IMR-90 (cell line): Measurements from ENCODE around the gene FUT7. TPM values are rescaled to one million over a fixed set of nuclear protein-coding genes. Genes with fewer than 3 reads are reported as not detected.
A peak's percentile ranks its signal among the peaks of the same experiment; 100 is the strongest.

Experiments
- ATAC-seq: fragments of 200-7000 bp; cut with Tn5 transposase; 2 replicates; pipeline ENCODE4 v1.9.1; 2020; ENCODE audit warnings: low read depth, mild to moderate bottlenecking, moderate library complexity
- BruUV-seq: library from RNA; stranded (reverse); fragments of 400-500 nt; replicated peaks from 2 replicates; lab custom pipeline; 2021; lab: Mats Ljungman, UMichigan
- CTCF ChIA-PET: fragments of 300-600 bp; formaldehyde crosslinking; extraction: SDS; loops from one replicate; lab custom pipeline; 2021; ENCODE audit warnings: antibody characterized with exemption; lab: Yijun Ruan, JAX
- POLR2A ChIA-PET: fragments of 300-600 bp; sonication (Branson Sonifier 250); formaldehyde crosslinking; loops from one replicate; lab custom pipeline; 2022; ENCODE audit warnings: antibody characterized with exemption; ENCODE audit not compliant: unreplicated experiment; lab: Charles Lee
- DNase-seq: peaks from one replicate; pipeline ENCODE4 v3.0.0; 2013
- H2AFZ ChIP-seq: replicated peaks from 2 replicates; pipeline ENCODE3; 2013; ENCODE audit warnings: low read length, mild to moderate bottlenecking; ENCODE audit not compliant: poor library complexity
- H2AK5ac ChIP-seq: 2 replicates; pipeline ENCODE4 v1.6.1; 2013; ENCODE audit warnings: low read depth, low read length, inconsistent platforms
- H2AK9ac ChIP-seq: replicated peaks from 2 replicates; pipeline ENCODE3; 2013; ENCODE audit warnings: mild to moderate bottlenecking, low read depth, low read length, moderate library complexity; ENCODE audit not compliant: poor library complexity
- H2BK120ac ChIP-seq: 2 replicates; pipeline ENCODE4 v1.6.1; 2013; ENCODE audit warnings: low read depth, low read length, inconsistent platforms
- H2BK15ac ChIP-seq: 3 replicates; pipeline ENCODE4 v1.6.1; 2013; ENCODE audit warnings: low read depth, low read length, inconsistent platforms
- H2BK20ac ChIP-seq: 2 replicates; pipeline ENCODE4 v1.6.1; 2013; ENCODE audit warnings: low read depth, mild to moderate bottlenecking, inconsistent platforms, low read length, moderate library complexity
- H2BK5ac ChIP-seq: 2 replicates; pipeline ENCODE4 v1.6.1; 2013; ENCODE audit warnings: mild to moderate bottlenecking, low read depth, low read length, inconsistent platforms; ENCODE audit not compliant: poor library complexity, severe bottlenecking
- H3K14ac ChIP-seq: replicated peaks from 2 replicates; pipeline ENCODE4 v1.6.1; 2013; ENCODE audit warnings: low read depth, low read length, inconsistent platforms
- H3K18ac ChIP-seq: 2 replicates; pipeline ENCODE4 v1.6.1; 2013; ENCODE audit warnings: low read depth, low read length, control low read depth
- H3K23ac ChIP-seq: 2 replicates; pipeline ENCODE4 v1.6.1; 2013; ENCODE audit warnings: low read depth, low read length, inconsistent platforms
- H3K27ac ChIP-seq: 2 replicates; pipeline ENCODE4 v1.5.1; 2013; ENCODE audit warnings: mild to moderate bottlenecking, control low read depth, low read length; ENCODE audit not compliant: insufficient read depth
- H3K27me3 ChIP-seq: 2 replicates; pipeline ENCODE4 v1.6.1; 2013; ENCODE audit warnings: low read length; ENCODE audit not compliant: control insufficient read depth, insufficient read depth
- H3K36me3 ChIP-seq: 2 replicates; pipeline ENCODE4 v1.6.1; 2013; ENCODE audit warnings: low read length, mixed read lengths; ENCODE audit not compliant: control insufficient read depth, insufficient read depth
- H3K4ac ChIP-seq: 2 replicates; pipeline ENCODE4 v1.6.1; 2013; ENCODE audit warnings: low read depth, low read length, inconsistent platforms
- H3K4me1 ChIP-seq: 2 replicates; pipeline ENCODE4 v1.6.1; 2013; ENCODE audit warnings: low read length, mixed read lengths; ENCODE audit not compliant: control insufficient read depth, insufficient read depth
- H3K4me2 ChIP-seq: 2 replicates; pipeline ENCODE4 v1.6.1; 2013; ENCODE audit warnings: low read depth, mild to moderate bottlenecking, control low read depth, low read length, moderate library complexity
- H3K4me3 ChIP-seq: 2 replicates; pipeline ENCODE4 v1.5.1; 2013; ENCODE audit warnings: low read depth, mild to moderate bottlenecking, control low read depth, low read length, moderate library complexity; ENCODE audit not compliant: insufficient read depth
- H3K56ac ChIP-seq: 2 replicates; pipeline ENCODE4 v1.6.1; 2013; ENCODE audit warnings: low read length, inconsistent platforms; ENCODE audit not compliant: insufficient read depth; ENCODE audit errors: extremely low read depth
- H3K79me1 ChIP-seq, 2 experiments: 2 replicates each; pipeline ENCODE4 v1.6.1; 2013; ENCODE audit warnings: low read length in 2 of 2, inconsistent platforms in 1 of 2, low read depth in 1 of 2
- H3K9ac ChIP-seq: 2 replicates; pipeline ENCODE4 v1.6.1; 2013; ENCODE audit warnings: low read depth, low read length, control low read depth
- H3K9me1 ChIP-seq: 2 replicates; pipeline ENCODE4 v1.6.1; 2013; ENCODE audit warnings: low read length, inconsistent platforms; ENCODE audit not compliant: insufficient read depth
- H3K9me3 ChIP-seq: 2 replicates; pipeline ENCODE4 v1.6.1; 2013; ENCODE audit warnings: low read length; ENCODE audit not compliant: control insufficient read depth, insufficient read depth
- H4K20me1 ChIP-seq: 2 replicates; pipeline ENCODE4 v1.6.1; 2013; ENCODE audit warnings: low read length, inconsistent platforms; ENCODE audit not compliant: insufficient read depth
- H4K5ac ChIP-seq: 2 replicates; pipeline ENCODE4 v1.6.1; 2013; ENCODE audit warnings: mild to moderate bottlenecking, low read depth, low read length, control low read depth
- H4K8ac ChIP-seq, 2 experiments: 2 replicates each; pipeline ENCODE4 v1.6.1; 2013; ENCODE audit warnings: low read depth in 2 of 2, low read length in 2 of 2, control low read depth in 1 of 2, inconsistent platforms in 1 of 2
- H4K91ac ChIP-seq: 2 replicates; pipeline ENCODE4 v1.6.1; 2013; ENCODE audit warnings: low read depth, low read length, inconsistent platforms; ENCODE audit not compliant: insufficient read depth
- CHD1 ChIP-seq: IDR thresholded peaks from 2 replicates; pipeline ENCODE4 v1.6.1; 2012; ENCODE audit warnings: low read depth, low read length, improper control_type of control experiment
- FOS ChIP-seq: fragments of 150-350 bp; IDR thresholded peaks from 2 replicates; pipeline ENCODE4 v1.6.1; 2016; ENCODE audit warnings: low read depth, low read length
- MAFK ChIP-seq: IDR thresholded peaks from 2 replicates; pipeline ENCODE4 v1.6.1; 2012; ENCODE audit warnings: low read depth, low read length, improper control_type of control experiment
- MAZ ChIP-seq: IDR thresholded peaks from 2 replicates; pipeline ENCODE4 v1.6.1; 2012; ENCODE audit warnings: low read depth, mild to moderate bottlenecking, low read length, improper control_type of control experiment, moderate library complexity, borderline replicate concordance
- MXI1 ChIP-seq: IDR thresholded peaks from 2 replicates; pipeline ENCODE4 v1.6.1; 2012; ENCODE audit warnings: low read depth, mild to moderate bottlenecking, low read length, moderate library complexity, borderline replicate concordance
- NFE2L2 ChIP-seq: fragments of 150-350 bp; IDR thresholded peaks from 2 replicates; pipeline ENCODE4 v1.6.1; 2016; ENCODE audit warnings: low read depth, mild to moderate bottlenecking, low read length
- RFX5 ChIP-seq: IDR thresholded peaks from 2 replicates; pipeline ENCODE4 v1.8.0; 2012; ENCODE audit warnings: low read depth, mild to moderate bottlenecking, low read length, moderate library complexity
- SMC3 ChIP-seq: fragments of 150-350 bp; IDR thresholded peaks from 2 replicates; pipeline ENCODE4 v1.6.1; 2016; ENCODE audit warnings: low read depth, mild to moderate bottlenecking, antibody characterized with exemption, low read length, moderate library complexity
- WGBS, 2 experiments: methylation state at CpG; one replicate each; pipeline versions ENCODE4 v1.1.5 to v1.1.7; 2013; ENCODE audit warnings: missing lambda C conversion rate in 2 of 2; ENCODE audit not compliant: insufficient read length in 1 of 2; ENCODE audit errors: extremely low coverage in 2 of 2; 5-methylcytosine and 5-hydroxymethylcytosine counted together
- dilution Hi-C: fragments of 300-500 bp; cut with HindIII; formaldehyde crosslinking; loops from one replicate; pipeline ENCODE4 v1.14.3; 2018; ENCODE audit warnings: low sequenced_read_pairs; ENCODE audit not compliant: unreplicated experiment
- in situ Hi-C: fragments of 300-500 bp; cut with MboI; formaldehyde crosslinking; loops from 3 replicates; pipeline ENCODE4 v1.14.3; 2019; ENCODE audit warnings: low sequenced_read_pairs, inconsistent platforms, mixed read lengths
- intact Hi-C: fragments of 100-400 bp; cut with micrococcal nuclease; formaldehyde crosslinking; loops from 2 replicates; pipeline ENCODE4 v1.10.0; 2022
- polyA plus RNA-seq, 3 experiments: library from polyadenylated mRNA; depleted of rRNA; stranded (reverse); fragments of >200 nt; gene quantifications; 2 replicates each; pipeline ENCODE4 v1.2.3, GENCODE V29; 2012; ENCODE audit warnings: low replicate concordance in 1 of 3
- total RNA-seq: library from RNA; depleted of rRNA; stranded (reverse); fragments of >200 nt; gene quantifications from 2 replicates; pipeline ENCODE4 v1.2.3, GENCODE V29; 2012
- TF ChIP-seq, protein P1 (sequence below): fragments of 150-350 bp; IDR thresholded peaks from 2 replicates; pipeline ENCODE4 v1.6.1; 2017; ENCODE audit warnings: mild to moderate bottlenecking, antibody characterized with exemption, low read length, low read depth
- TF ChIP-seq, protein P2 (sequence below): fragments of 150-350 bp; IDR thresholded peaks from 2 replicates; pipeline ENCODE4 v1.6.1; 2016; ENCODE audit warnings: low read depth, mild to moderate bottlenecking, low read length, moderate library complexity, borderline replicate concordance

Gene FUT7
- total and polyA plus RNA-seq, 2 of the 4 experiments (the other 2 are of a cell fraction) = not detected

DNA sequence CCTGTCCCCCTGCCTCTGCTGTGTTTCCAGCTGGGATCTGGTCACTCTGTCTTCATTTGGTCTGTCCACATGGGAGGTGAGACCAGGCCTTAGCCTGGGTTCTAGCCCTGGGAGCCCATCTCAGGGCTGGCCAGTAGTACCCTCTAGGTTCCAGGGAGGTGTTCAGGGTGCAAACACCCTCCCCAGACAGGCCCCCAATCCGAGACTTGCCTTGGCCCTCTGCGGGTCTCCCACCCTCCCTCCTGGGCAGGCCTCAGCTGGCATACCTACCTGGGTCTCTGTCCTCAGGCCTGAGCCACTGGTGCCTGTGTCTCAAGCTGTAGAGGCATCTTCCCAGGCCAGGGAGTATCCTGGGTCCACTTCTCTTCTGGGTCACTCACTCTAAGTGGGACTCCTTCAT is 39.4 kb upstream of the FUT7 start:
- Histone ChIP-seq H3K79me1 (peaks cover 2 to 11% of the 10 kb centered on the region in 2 experiments), H3K14ac (no peak overlapping the region), H3K9me3 (no peaks in the 10 kb centered on the region), H3K4me1 (peaks cover 3% of the 10 kb centered on the region; the same call in 1 of the 2 replicates), H2BK5ac (no peak overlapping the region), H3K56ac (no peak overlapping the region), H2AK5ac (peak overlapping the region; percentile 70; the same call in 1 of the 2 replicates), H2BK120ac (no peak overlapping the region), H3K9me1 (no peaks in the 10 kb centered on the region), H3K4me3 (no peak overlapping the region), H4K91ac (peak overlapping the region; percentile 76), H3K27me3 (no peaks in the 10 kb centered on the region; the same call in 1 of the 2 replicates), H4K8ac (peak overlapping the region; percentile 74 to 79; a peak in 3 of 4 replicates), H4K20me1 (no peaks in the 10 kb centered on the region), H3K36me3 (no peaks in the 10 kb centered on the region), H3K9ac (peak overlapping the region; percentile 23; the same call in 1 of the 2 replicates), H3K27ac (no peak overlapping the region), H3K4ac (peak overlapping the region; percentile 43; the same call in 1 of the 2 replicates), H3K4me2 (no peak overlapping the region), H2BK20ac (no peak overlapping the region), H2AFZ (peak overlapping the region; percentile 90), H3K18ac (no peak overlapping the region), H3K23ac (no peak overlapping the region), H2AK9ac (peak overlapping the region; percentile 44), H2BK15ac (no peak overlapping the region), H4K5ac (no peak overlapping the region)
- dilution Hi-C loops (no loop called here), in situ Hi-C loops (no loop called here), intact Hi-C loops (no loop called here)
- TF ChIP-seq SMC3 (no peak), RFX5 (no peak), MXI1 (no peak), NFE2L2 (no peak), MAZ (no peak), FOS (no peak), CHD1 (no peak), MAFK (no peak)
- TF ChIP-seq, protein P1, sequence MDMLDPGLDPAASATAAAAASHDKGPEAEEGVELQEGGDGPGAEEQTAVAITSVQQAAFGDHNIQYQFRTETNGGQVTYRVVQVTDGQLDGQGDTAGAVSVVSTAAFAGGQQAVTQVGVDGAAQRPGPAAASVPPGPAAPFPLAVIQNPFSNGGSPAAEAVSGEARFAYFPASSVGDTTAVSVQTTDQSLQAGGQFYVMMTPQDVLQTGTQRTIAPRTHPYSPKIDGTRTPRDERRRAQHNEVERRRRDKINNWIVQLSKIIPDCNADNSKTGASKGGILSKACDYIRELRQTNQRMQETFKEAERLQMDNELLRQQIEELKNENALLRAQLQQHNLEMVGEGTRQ = no peak
- TF ChIP-seq, protein P2, sequence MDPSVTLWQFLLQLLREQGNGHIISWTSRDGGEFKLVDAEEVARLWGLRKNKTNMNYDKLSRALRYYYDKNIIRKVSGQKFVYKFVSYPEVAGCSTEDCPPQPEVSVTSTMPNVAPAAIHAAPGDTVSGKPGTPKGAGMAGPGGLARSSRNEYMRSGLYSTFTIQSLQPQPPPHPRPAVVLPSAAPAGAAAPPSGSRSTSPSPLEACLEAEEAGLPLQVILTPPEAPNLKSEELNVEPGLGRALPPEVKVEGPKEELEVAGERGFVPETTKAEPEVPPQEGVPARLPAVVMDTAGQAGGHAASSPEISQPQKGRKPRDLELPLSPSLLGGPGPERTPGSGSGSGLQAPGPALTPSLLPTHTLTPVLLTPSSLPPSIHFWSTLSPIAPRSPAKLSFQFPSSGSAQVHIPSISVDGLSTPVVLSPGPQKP = no peak
- DNase-seq (no peak), ATAC-seq (no peak)
- no TSS peak for BruUV-seq
- POLR2A ChIA-PET = no interaction called here
- WGBS, 2 experiments = no CpG with 5 or more reads among the region's 2 CpGs
- CTCF ChIA-PET = interaction anchor here (1.0 kb wide), 1 partner anchor 19 kb away, joined by 3 read pairs; no protein-coding TSS in a partner anchor
